ENCODE results near the gene HS6ST1. TPM values are rescaled to one million over a fixed set of nuclear protein-coding genes. Genes with fewer than 3 reads are reported as not detected.
"Not testable (repeated sequence)": the region's sequence is repeated elsewhere in the genome, so short reads cannot be mapped to it uniquely, and the experiment has no call there.

Gene HS6ST1
- total RNA-seq, 1 donor = 15.1 TPM

DNA sequence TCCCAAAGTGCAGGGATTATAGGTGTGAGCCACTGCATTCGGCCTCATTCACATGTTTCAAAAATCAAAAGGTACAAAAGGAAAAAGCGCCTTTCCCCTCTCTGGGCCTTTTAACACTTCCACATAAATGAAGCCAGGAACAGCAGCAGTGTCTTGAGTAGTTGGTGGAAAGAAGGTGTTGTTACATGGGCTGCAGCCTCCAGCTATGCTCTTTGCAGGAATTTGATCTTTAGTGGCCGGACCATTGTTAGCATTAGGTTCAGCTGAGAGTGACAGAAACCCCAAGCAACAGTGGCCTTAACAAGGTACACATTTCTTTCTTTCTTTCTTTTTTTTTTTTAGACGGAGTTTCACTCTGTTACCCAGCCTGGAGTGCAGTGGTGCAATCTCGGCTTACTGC, 59.1 kb downstream of the HS6ST1 start:
- H3K4me3 ChIP-seq (ENCODE audit: low read length) = no peak overlapping the region
- H3K27me3 ChIP-seq (ENCODE audit: insufficient read depth, low read length) = no peaks in the 10 kb centered on the region

DNA sequence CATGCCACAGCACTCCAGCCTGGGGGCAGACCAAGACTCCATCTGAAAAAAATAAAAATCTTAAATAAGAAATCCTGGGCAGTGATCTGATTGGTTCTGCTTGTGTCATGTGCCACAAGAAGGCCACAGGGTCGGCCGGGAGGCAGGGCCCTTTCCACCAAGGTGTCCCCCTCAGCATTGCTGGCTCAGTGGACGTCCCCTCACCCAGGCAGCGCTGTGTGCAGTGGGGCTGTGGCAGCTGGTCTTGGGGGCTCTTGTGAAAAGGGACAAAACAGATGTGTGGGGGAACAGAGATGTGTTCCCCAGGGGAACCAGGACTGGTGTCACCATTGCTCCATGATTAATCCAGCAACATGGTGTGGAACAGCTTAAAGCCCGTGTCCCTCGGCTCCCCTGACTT, 60.5 kb downstream of the HS6ST1 start:
- no peaks in the 10 kb centered on the region for H3K4me1 ChIP-seq (ENCODE audit: insufficient read depth, low read length)
- H3K9me3 ChIP-seq (ENCODE audit: low read depth, low read length) = no peaks in the 10 kb centered on the region
- H3K4me3 ChIP-seq (ENCODE audit: low read length) = no peak overlapping the region
- H3K27me3 ChIP-seq (ENCODE audit: insufficient read depth, low read length) = no peaks in the 10 kb centered on the region

More for the DNA sequence above, 59.1 kb downstream of the HS6ST1 start:
- H3K4me1 ChIP-seq (ENCODE audit: insufficient read depth, low read length) = no peaks in the 10 kb centered on the region
- H3K9me3 ChIP-seq (ENCODE audit: low read depth, low read length) = no peaks in the 10 kb centered on the region

DNA sequence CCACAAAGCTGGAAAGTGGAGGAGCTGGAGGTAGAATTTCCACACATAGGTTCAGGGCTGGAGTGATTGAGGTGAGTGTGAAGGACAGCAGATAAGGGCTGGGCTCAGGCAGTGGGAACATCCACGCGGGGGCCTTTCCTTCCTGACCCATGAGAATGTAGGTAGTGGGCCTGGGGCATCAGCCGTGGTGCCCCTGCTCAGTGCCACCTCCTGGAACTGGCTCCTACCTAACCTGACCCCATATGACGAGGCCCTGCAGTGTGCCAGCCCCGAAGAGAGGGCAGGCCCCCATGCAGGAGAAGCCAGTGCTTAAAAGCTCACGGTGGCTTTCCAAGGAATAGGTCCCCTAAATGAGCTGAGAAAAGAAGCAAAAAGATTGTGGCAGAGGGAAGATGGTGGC, 66.2 kb downstream of the HS6ST1 start:
- Histone ChIP-seq H3K4me1 (ENCODE audit: insufficient read depth, low read length) (no peaks in the 10 kb centered on the region), H3K4me3 (ENCODE audit: low read length) (no peak overlapping the region), H3K9me3 (ENCODE audit: low read depth, low read length) (no peaks in the 10 kb centered on the region), H3K27me3 (ENCODE audit: insufficient read depth, low read length) (no peaks in the 10 kb centered on the region)

DNA sequence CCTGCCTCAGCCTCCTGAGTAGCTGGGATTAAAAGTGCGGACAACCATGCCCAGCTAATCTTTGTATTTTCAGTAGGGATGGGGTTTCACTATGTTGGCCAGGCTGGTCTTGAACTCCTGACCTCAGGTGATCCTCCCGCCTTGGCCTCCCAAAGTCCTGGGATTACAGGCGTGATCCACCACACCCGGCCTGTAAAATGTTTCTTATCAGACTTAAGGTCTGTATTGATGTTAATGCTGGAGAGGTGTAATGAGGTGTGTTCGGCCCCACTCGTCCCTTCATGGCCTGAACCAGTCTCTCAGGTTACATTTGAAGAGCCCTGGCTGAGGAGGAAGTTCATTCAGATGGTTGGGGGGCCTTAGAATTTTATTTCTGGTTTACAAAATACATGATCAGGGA, 66.6 kb downstream of the HS6ST1 start:
- H3K27me3 ChIP-seq (ENCODE audit: insufficient read depth, low read length); H3K4me1 ChIP-seq (ENCODE audit: insufficient read depth, low read length); H3K4me3 ChIP-seq (ENCODE audit: low read length); H3K9me3 ChIP-seq (ENCODE audit: low read depth, low read length): not testable (repeated sequence)

DNA sequence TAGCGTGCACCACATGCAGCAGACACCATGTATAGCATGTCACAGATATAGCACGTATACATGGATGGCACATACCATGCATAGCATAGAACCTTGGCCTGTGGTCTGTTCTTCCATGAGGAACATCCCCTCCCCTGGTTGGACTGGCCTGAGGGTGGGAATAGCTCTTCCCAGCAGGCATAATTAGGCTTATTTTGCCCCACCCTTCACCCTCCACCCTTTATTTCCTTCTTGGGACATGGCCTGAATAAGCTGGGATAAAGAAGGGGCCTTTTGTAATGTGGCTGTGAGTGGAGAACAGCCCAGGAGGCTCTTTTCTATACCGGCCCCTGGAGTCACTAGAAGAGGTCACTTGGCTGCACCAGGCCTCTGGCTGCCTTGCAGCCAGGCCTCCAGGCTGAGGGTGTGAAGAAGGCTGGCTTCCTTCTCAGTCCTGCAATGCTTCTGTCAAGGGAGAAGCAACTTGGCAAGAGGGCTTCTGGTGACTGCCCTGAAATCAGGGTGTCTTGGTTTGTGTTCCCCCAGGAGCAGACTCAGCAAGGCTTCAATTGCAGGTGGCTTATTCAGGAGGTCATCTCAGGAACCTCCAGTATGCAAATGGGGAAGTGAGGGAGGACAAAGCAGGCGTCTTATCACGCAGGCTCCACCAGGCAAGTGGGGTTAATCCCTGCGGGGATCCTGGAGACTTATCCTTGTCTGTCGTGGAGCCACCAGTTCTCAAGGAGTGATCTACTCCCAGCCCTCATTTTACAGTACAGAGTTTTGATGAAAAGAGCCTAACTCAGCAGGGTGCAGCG, 68.2 kb downstream of the HS6ST1 start:
- no peaks in the 10 kb centered on the region for H3K9me3 ChIP-seq (ENCODE audit: low read depth, low read length)

DNA sequence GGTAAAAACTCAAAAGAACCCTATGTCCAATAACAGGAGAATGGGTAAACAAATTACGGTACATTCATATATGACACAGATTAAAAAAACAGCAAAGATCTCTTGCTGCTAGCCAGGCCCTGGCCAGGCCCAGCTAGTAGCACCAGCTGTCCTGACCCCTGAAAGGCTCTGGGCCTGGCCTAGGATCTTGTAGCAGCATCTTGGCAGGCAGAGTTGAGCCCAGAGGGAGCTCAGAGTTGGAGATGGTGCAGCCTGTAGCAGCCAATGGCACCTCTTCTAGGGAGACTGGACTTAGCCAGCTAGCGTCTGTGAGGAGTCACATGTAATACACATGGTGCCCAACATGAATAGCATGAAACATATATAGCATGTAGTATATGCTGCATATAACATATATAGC, 69.1 kb downstream of the HS6ST1 start:
- Histone ChIP-seq H3K27me3 (ENCODE audit: insufficient read depth, low read length) (no peaks in the 10 kb centered on the region), H3K4me1 (ENCODE audit: insufficient read depth, low read length) (no peaks in the 10 kb centered on the region), H3K4me3 (ENCODE audit: low read length) (no peak overlapping the region), H3K9me3 (ENCODE audit: low read depth, low read length) (no peaks in the 10 kb centered on the region)

More for the DNA sequence above, 68.2 kb downstream of the HS6ST1 start:
- Histone ChIP-seq H3K4me1 (ENCODE audit: insufficient read depth, low read length) (no peaks in the 10 kb centered on the region), H3K4me3 (ENCODE audit: low read length) (no peak overlapping the region), H3K27me3 (ENCODE audit: insufficient read depth, low read length) (no peaks in the 10 kb centered on the region)

DNA sequence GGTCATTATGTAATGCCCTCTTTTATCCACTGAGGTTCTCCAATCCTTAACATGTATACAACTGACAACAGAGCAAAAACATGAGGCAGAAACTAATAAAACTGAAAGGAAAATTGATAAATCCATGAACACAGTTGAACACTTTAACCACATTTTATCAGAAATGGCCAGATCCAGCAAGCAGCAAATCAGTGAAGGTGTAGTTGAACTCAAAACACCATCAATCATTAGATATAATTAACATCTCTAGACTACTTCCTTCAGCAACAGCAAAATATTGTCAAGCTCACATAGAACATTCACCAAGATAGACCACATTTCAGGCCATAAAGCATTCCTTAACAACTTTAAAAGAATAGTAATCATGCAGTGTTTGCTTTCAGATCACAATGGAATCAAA, 72.9 kb downstream of the HS6ST1 start:
- Histone ChIP-seq H3K4me1 (ENCODE audit: insufficient read depth, low read length) (no peaks in the 10 kb centered on the region), H3K27me3 (ENCODE audit: insufficient read depth, low read length) (no peaks in the 10 kb centered on the region), H3K9me3 (ENCODE audit: low read depth, low read length) (no peaks in the 10 kb centered on the region), H3K4me3 (ENCODE audit: low read length) (no peak overlapping the region)

DNA sequence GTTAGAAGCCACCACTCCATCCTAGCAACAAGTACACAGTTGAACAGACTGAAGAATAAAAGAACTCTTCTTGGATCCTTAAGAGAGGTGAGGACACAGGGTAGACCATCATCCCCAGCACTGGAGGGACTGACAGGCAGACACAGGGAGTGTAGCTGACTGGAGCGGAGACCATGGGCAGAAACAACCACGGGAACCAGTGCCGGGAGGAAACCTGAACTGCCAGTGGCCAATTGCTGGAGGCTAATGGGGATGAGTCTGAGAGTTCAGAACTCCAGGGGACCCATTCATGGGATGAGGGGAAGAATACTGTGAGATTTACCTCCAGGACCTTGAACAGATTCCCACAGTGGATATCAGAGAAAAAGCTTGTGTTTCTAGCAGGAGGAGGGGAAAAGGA, 76.8 kb downstream of the HS6ST1 start:
- Histone ChIP-seq H3K4me1 (ENCODE audit: insufficient read depth, low read length) (no peaks in the 10 kb centered on the region), H3K9me3 (ENCODE audit: low read depth, low read length) (no peaks in the 10 kb centered on the region), H3K27me3 (ENCODE audit: insufficient read depth, low read length) (no peaks in the 10 kb centered on the region), H3K4me3 (ENCODE audit: low read length) (no peak overlapping the region)

DNA sequence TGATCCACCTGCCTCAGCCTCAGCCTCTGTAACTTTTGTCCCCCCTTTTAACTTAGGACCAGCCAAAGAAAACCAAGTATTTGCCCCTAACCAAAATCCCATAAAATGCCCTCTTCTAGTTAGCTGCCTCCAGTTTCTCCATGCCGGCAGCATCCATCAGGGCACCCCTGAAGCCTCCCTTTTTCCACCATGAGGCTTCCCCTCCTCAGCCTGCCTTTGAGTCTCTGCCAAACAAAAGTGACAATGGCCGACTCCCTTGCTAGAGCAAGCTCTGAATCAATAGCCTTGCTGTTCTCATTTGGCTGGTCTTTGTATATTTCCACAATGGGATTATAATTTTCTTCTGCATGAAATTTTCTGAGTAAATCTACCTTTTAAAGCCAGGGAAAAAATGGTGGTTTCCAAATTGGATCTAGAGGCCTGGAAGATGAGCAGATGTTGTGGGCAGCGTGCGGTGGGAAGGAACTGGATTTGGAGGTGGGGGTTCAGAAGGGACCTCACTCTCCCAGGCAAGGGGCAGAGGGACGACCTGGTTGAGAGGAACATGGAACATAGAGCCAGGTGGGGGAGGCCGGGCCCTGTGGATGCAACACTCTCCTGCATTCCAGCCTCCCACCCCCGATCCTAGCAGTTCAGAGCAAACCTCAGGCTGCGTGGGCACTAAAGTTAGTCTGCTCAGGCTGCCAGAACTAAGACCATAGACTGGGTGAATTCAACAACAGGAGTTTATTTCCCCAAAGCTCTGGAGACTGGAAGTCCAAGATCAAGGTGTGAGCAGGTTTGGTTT, 80.6 kb downstream of the HS6ST1 start:
- no peaks in the 10 kb centered on the region for H3K9me3 ChIP-seq (ENCODE audit: low read depth, low read length)
- no peaks in the 10 kb centered on the region for H3K27me3 ChIP-seq (ENCODE audit: insufficient read depth, low read length)
- no peak overlapping the region for H3K4me3 ChIP-seq (ENCODE audit: low read length)
- H3K4me1 ChIP-seq (ENCODE audit: insufficient read depth, low read length) = peaks cover 5% of the 10 kb centered on the region

DNA sequence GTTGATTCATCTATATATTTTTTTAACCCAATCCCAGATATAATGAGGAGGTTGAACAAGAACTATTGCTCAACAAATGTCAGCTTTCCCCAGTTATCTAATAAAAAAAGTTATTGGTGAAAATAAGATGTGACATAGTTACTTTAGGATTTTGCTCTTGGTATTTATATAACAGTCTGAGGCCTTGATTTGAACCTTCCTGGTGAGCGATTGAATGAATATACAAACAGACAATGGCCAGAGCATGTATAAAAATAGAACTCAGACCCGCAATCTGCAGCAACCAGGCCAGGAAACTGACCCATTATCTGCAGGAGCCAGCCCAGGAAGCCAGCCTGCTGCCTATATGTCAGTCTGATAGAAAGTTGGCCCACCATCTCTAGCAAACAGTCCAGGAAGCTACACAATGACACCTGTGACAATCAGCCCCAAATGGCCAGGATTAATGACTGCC, 81.6 kb downstream of the HS6ST1 start:
- H3K9me3 ChIP-seq (ENCODE audit: low read depth, low read length) = no peaks in the 10 kb centered on the region
- H3K27me3 ChIP-seq (ENCODE audit: insufficient read depth, low read length) = peaks cover 3% of the 10 kb centered on the region
- H3K4me1 ChIP-seq (ENCODE audit: insufficient read depth, low read length) = peaks cover 11% of the 10 kb centered on the region
- H3K4me3 ChIP-seq (ENCODE audit: low read length) = no peak overlapping the region

DNA sequence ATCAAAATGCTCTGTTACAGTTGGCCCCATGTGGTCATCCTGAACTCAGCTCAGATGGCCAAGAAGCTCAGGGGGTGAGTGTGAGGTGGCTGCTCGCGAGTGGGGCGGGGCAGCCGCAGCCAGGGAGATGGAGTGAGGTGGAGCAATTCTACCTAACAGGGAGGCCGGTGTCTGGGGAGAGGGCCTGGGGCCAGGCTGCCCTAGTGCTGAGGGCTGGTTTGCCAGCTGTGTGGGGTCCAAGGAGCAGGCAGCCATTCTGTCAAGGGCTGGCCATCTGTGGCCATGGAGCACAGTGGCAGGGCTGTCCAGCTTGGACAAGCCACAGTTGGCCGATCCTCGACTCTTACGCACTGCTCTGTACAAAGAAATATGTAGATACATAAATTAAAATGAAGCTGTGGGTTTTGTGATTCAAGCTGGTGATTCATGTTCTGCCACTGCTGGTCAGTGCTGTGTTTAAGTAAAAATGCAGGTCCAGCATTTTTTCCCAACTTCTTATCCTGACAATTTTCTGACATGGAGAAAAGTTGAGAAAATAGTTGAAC, 82.1 kb downstream of the HS6ST1 start:
- Histone ChIP-seq H3K4me1 (ENCODE audit: insufficient read depth, low read length) (peaks cover 11% of the 10 kb centered on the region), H3K27me3 (ENCODE audit: insufficient read depth, low read length) (peaks cover 3% of the 10 kb centered on the region), H3K9me3 (ENCODE audit: low read depth, low read length) (no peaks in the 10 kb centered on the region), H3K4me3 (ENCODE audit: low read length) (no peak overlapping the region)

DNA sequence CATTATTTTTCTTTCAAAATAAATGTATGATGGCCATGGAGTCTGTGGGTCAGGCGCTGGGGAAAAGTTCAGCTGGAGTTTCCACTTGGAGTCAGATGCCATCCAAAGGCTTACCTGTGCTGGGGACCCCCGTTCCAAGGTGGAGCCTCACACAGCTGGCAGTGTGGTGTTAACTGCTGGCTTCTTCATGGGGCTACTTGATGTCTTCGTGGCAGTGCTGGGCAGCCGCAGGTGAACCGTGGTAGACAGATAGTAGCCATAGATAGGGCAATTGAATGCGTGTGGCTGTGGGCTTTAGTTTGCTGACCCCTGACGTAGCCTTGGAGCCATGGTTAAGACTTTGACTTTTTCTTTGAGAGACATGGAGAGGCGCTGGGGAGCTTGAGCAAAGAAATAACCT, 83.1 kb downstream of the HS6ST1 start:
- Histone ChIP-seq H3K27me3 (ENCODE audit: insufficient read depth, low read length) (peaks cover 3% of the 10 kb centered on the region), H3K4me3 (ENCODE audit: low read length) (no peak overlapping the region), H3K4me1 (ENCODE audit: insufficient read depth, low read length) (peaks cover 11% of the 10 kb centered on the region), H3K9me3 (ENCODE audit: low read depth, low read length) (no peaks in the 10 kb centered on the region)

DNA sequence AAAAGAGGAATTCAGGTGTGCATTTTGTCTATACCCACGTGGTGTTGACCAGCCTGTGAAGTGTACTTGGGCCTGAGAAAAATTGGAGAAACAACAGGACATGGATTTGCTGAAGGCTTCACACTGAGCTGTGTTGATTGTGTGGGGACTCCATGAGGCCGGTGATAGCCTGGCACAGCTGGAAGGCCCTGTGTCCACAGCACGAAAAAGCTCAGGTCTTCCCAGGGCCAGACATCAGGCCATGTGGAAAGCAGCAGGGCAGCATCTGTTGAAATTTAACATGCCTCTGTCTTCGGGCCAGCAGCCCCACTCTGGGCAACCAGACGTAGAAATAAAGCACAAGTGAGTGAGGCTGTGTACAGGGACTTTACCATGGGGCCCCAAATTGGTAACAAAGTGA, 84.1 kb downstream of the HS6ST1 start:
- Histone ChIP-seq H3K27me3 (ENCODE audit: insufficient read depth, low read length) (peaks cover 3% of the 10 kb centered on the region), H3K4me3 (ENCODE audit: low read length) (no peak overlapping the region), H3K4me1 (ENCODE audit: insufficient read depth, low read length) (peaks cover 11% of the 10 kb centered on the region), H3K9me3 (ENCODE audit: low read depth, low read length) (no peaks in the 10 kb centered on the region)

DNA sequence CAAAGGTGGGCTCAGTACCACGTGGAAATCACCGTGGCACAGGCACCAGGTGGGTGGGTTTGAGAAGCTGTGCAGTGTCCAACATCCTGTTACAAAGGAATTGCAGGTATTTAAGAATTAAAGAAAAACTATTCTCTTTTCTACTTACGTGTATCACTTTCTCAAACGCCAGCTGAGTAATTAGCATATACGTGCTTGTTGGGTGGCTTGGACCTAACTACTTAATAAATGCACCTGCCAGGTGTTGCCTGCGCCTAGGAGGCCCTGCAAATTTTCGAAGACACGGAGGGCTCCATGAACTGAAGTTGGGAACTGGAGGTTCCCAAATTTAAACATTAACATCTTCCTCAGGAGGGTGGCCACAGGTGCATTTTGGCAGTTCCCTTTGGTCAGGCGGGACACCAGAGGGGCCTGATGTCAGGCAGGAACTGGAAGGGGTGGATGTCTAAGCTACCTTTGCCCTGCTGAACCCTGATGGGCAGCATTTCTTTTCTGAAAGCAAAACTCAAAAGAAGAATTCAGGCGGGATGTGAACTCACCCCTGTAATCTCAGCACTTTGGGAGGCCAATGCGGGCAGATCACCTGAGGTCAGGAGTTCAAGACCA, 84.8 kb downstream of the HS6ST1 start:
- Histone ChIP-seq H3K9me3 (ENCODE audit: low read depth, low read length) (no peaks in the 10 kb centered on the region), H3K4me3 (ENCODE audit: low read length) (no peak overlapping the region), H3K4me1 (ENCODE audit: insufficient read depth, low read length) (peaks cover 11% of the 10 kb centered on the region), H3K27me3 (ENCODE audit: insufficient read depth, low read length) (peaks cover 3% of the 10 kb centered on the region)

All from mononuclear cell (primary cell).